IPS-15b (cell line): ENCODE data around the gene C9orf78.
A peak's percentile ranks its signal among the peaks of the same experiment; 100 is the strongest.

Experiments
- H3K27me3 ChIP-seq: one replicate; pipeline ENCODE4 v1.6.1; 2013; ENCODE audit warnings: low read length; ENCODE audit not compliant: control insufficient read depth, insufficient read depth
- H3K36me3 ChIP-seq: one replicate; pipeline ENCODE4 v1.6.1; 2013; ENCODE audit warnings: low read length; ENCODE audit not compliant: control insufficient read depth, insufficient read depth
- H3K4me1 ChIP-seq: one replicate; pipeline ENCODE4 v1.6.1; 2013; ENCODE audit warnings: mild to moderate bottlenecking, low read length; ENCODE audit not compliant: control insufficient read depth, insufficient read depth
- H3K4me3 ChIP-seq: one replicate; pipeline ENCODE4 v1.5.1; 2013; ENCODE audit warnings: low read depth, low read length
- H3K9ac ChIP-seq: one replicate; pipeline ENCODE4 v1.6.1; 2013; ENCODE audit warnings: low read depth, mild to moderate bottlenecking, low read length
- H3K9me3 ChIP-seq: one replicate; pipeline ENCODE4 v1.6.1; 2013; ENCODE audit warnings: mild to moderate bottlenecking, low read length; ENCODE audit not compliant: control insufficient read depth, insufficient read depth

Gene C9orf78, protein sequence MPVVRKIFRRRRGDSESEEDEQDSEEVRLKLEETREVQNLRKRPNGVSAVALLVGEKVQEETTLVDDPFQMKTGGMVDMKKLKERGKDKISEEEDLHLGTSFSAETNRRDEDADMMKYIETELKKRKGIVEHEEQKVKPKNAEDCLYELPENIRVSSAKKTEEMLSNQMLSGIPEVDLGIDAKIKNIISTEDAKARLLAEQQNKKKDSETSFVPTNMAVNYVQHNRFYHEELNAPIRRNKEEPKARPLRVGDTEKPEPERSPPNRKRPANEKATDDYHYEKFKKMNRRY

GRCh38 chr9:129835128-129835859, at the start of gene C9orf78, which contains the start of gene USP20:
TSS of gene C9orf78 (minus strand) at chr9:129835275. CDS start at chr9:129835221, 54 bp downstream.
TSS of gene USP20 (plus strand) at chr9:129835458. CDS start at chr9:129852556, 17,098 bp downstream.
- peak within 1 kb of the TSS; percentile 85 for H3K4me3 ChIP-seq
- no peaks in the 10 kb centered on the region for H3K27me3 ChIP-seq
- H3K9ac ChIP-seq: peak within 1 kb of the TSS; percentile 47
- H3K4me1 ChIP-seq: peaks cover 15% of the 10 kb centered on the region
- H3K9me3 ChIP-seq: no peaks in the 10 kb centered on the region
- peaks cover 6% of the 10 kb centered on the region for H3K36me3 ChIP-seq

DNA sequence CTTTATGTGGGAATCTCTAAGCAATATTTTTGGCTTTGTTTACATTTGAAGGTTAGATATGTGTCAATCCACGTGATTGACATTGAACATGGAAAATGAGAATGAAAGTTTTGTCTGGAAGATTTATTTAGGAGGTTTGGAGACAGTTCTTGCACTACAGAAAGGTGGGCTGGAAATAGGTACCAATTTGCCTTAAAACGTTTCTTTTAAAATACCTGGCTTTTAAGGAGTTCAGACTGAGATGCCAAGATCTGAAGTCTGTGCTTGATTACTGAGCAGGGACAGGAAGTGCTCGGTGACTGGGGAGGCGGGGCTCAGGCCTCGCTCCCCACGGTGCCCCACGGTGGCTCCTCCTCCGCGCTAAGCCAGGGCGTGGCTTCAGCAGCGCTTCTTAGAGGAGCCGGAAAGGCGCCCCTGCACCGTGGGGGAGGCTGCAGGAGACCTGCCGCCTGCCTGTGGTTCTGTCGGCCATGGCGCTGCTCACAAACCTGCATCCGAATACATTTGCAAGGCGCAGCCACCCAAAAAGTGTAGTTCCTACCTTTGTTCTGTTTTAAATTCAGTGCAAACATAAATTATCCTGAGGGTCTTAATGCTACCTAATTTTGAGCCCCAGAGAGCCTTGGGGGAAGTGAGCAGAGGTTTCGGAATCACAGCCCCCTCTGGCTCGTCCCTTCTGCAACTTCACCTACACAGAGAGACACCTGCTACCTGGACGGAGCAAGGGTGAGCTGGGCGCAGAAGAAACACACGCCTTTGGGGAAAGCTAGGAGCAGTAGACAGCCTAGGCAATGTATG, 49.3 kb upstream of the C9orf78 start:
- peaks cover 12% of the 10 kb centered on the region for H3K36me3 ChIP-seq
- no peak overlapping the region for H3K9ac ChIP-seq
- no peaks in the 10 kb centered on the region for H3K9me3 ChIP-seq
- H3K27me3 ChIP-seq: no peaks in the 10 kb centered on the region
- peak overlapping the region; percentile 48 for H3K4me3 ChIP-seq
- peaks cover 8% of the 10 kb centered on the region for H3K4me1 ChIP-seq

GRCh38 chr9:129881547-129882324, 46.7 kb upstream of the C9orf78 start:
- Histone ChIP-seq H3K4me3 (no peak overlapping the region), H3K9me3 (no peaks in the 10 kb centered on the region), H3K27me3 (no peaks in the 10 kb centered on the region), H3K4me1 (peaks cover 8% of the 10 kb centered on the region), H3K36me3 (peaks cover 17% of the 10 kb centered on the region), H3K9ac (no peak overlapping the region)

DNA sequence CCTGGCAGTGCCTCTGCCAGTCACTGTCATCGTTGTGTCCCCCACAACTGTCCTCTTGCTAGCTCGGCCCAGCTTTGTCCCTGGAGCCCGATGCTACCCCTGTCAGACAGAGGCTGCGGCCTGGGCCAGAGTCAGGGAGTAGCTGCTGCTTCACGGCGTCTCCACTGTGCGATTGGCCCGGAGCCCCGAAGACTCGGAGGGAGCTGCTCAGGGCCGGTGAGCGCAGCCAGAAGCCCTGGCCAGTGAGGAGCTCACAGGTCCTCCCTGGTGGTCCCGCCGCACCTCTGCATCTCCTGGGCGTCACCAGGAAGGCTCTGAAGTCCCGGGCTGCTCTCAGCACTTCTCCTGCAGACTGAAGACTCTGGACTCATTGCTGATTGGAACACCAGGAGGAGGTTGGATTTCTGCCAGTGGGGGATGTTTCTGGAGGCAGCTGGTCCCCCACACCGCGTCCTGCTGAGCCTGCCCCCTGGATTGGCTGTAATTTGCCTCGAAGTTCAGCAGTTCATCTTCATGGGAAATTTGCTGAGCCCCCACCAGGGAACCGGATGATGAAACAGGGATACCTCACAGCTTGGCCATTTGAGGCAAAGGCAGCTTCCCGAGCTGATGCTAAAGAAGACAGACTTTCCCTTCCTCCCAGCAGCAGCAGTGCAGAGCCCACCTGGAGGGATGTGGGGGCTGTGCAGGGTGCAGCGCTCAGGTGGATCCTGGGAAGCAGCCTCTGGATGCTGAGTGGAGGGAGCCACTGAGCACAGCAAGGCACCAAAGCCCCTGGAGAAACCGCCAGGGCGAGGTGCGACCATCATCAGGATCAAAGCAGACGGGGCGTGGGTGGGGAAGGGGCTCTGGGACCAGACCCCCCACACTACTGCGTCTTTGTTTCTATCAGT, 45.8 kb upstream of the C9orf78 start:
- H3K9ac ChIP-seq: no peak overlapping the region

DNA sequence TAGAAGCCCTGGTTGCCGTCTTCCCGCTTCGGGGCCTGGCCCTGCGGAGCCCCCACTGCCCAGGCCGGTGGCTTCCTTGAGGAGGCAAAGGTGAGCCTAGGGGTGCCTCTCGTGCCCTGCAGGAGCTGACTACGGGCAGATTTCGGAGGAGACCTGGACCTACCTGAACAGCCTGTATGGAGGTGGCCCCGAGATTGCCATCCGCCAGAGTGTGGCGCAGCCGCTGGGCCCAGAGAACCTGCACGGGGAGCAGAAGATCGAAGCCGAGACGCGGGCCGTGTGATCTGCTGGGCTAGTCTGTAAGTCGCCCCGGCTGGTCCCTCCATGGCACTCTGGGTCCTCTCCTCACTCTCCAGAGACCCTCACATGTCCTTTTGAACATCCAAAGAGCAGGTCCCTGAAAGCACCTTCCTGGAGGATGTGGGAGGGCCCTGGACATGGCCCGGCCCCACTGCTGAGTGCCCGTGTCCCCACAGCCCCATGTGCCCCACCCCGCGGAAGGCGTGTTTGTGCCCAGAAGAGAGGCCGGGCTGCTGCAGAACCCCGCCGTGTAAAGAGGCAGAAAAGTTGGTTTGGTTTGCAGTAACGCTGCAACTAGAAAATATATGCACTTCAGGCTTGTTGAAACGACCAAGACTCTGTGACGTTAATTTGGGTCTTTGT, 45.0 kb upstream of the C9orf78 start:
- no peak overlapping the region for H3K9ac ChIP-seq
- no peak overlapping the region for H3K4me3 ChIP-seq
- peaks cover 28% of the 10 kb centered on the region for H3K36me3 ChIP-seq
- no peaks in the 10 kb centered on the region for H3K27me3 ChIP-seq
- H3K4me1 ChIP-seq: peaks cover 6% of the 10 kb centered on the region
- no peaks in the 10 kb centered on the region for H3K9me3 ChIP-seq

More for the DNA sequence above, 45.8 kb upstream of the C9orf78 start:
- H3K36me3 ChIP-seq: peaks cover 21% of the 10 kb centered on the region
- no peaks in the 10 kb centered on the region for H3K27me3 ChIP-seq
- H3K4me3 ChIP-seq: no peak overlapping the region
- peaks cover 8% of the 10 kb centered on the region for H3K4me1 ChIP-seq
- no peaks in the 10 kb centered on the region for H3K9me3 ChIP-seq

DNA sequence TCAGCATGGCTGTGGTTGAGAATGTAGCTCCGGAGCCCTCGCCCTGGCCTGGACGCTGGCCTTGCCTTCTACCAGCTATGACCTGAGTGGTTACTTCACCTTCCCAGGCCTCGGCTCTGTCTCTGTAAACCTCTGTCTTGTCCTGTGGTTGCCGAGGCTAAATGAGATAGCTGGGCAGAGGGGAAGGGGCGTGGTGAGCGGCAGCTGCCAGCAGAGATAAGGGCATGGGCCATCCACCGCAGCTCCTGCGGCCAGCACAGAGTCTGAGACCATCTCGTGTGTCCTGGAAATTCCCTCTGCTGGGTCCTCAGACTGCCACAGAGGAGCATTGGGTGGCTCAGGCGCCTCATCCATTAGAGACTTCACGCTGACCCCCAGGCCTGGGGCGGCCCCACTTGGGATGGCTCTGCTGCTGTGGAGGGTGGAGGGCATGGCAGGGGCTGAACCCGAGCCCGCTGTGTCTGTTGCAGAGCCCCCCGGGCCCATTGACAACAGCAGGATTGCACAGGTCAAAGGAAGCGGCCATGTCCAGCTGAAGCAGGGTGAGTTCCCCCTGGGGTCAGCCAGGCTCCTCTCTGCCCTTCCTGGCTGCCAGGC, 44.1 kb upstream of the C9orf78 start:
- Histone ChIP-seq H3K4me1 (no peaks in the 10 kb centered on the region), H3K4me3 (no peak overlapping the region), H3K36me3 (peaks cover 35% of the 10 kb centered on the region), H3K27me3 (no peaks in the 10 kb centered on the region), H3K9me3 (no peaks in the 10 kb centered on the region), H3K9ac (no peak overlapping the region)

DNA sequence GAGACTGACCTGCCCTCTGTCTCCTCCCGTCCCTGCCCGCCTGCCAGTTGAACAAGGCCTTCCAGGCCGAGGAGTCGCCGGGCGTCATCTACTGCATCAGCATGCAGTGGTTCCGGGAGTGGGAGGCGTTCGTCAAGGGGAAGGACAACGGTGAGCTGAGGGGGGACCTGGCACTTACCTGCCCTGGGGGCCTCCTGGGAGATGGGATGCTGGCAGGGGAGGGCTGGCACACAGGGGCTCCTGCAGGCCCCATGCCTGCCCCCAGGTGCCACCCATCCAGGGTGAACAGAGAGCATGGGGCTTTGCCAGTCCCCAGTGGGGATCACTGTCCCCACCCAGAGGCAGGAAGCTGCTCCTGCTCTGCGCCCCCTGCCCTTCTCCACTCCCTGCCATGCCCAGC, 43.2 kb upstream of the C9orf78 start:
- Histone ChIP-seq H3K4me3 (no peak overlapping the region), H3K36me3 (peaks cover 44% of the 10 kb centered on the region), H3K9me3 (no peaks in the 10 kb centered on the region), H3K4me1 (no peaks in the 10 kb centered on the region), H3K9ac (no peak overlapping the region), H3K27me3 (no peaks in the 10 kb centered on the region)

GRCh38 chr9:129876815-129877214, 41.7 kb upstream of the C9orf78 start:
- Histone ChIP-seq H3K4me1 (no peaks in the 10 kb centered on the region), H3K36me3 (peaks cover 40% of the 10 kb centered on the region), H3K9me3 (no peaks in the 10 kb centered on the region), H3K4me3 (no peak overlapping the region), H3K27me3 (no peaks in the 10 kb centered on the region), H3K9ac (no peak overlapping the region)

DNA sequence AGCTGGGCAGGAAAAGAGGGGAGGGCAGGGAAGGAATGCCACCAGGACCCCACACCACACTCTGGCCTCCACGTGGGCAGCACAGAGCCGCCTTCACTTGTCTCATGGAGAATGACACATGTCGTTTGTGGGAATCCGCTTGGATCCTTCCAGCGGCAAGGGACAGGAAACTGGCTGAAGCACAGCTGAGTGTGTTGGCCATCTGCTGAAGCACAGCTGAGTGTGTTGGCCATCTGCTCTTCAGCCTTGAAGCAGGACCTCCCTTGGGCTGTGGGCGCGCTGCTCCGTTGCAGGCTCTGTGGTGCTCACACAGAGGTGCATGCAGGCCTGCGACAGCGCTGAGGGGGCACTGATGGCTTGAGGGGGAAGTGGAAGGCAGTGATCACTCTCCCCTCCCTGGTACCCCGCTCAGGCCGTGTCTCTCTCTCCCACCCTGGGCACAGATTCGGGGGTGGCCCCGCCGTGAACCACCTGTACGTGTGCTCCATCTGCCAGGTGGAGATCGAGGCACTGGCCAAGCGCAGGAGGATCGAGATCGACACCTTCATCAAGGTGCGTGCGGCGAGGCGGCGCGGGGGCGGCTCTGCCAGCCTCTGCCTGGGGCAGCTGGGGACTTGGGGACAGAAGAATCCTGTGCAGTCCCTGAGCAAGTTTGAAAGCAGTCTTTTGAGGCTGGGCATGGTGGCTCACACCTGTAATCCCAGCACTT, 40.8 kb upstream of the C9orf78 start:
- Histone ChIP-seq H3K9me3 (no peaks in the 10 kb centered on the region), H3K9ac (no peak overlapping the region), H3K36me3 (peaks cover 40% of the 10 kb centered on the region), H3K4me1 (no peaks in the 10 kb centered on the region), H3K4me3 (no peak overlapping the region), H3K27me3 (no peaks in the 10 kb centered on the region)
